Sigmoid colon (tissue), 7 donors: ENCODE results near the gene TRIM52. TPM values are rescaled to one million over a fixed set of nuclear protein-coding genes. Genes with fewer than 3 reads are reported as not detected.

Experiments used
- DNase-seq: peaks from one replicate; pipeline ENCODE4 v3.0.0-alpha.2; 2019
- H3K27ac ChIP-seq, 4 donors: fragments of 200-600 bp; sonication (generic); one replicate each; pipeline ENCODE4 v1.5.1; 2016 to 2019; ENCODE audit warnings: mild to moderate bottlenecking in 1 of 4
- H3K27me3 ChIP-seq, 3 donors: fragments of 200-600 bp; sonication (generic); one replicate each; pipeline ENCODE4 v1.5.1; 2019; ENCODE audit warnings: mild to moderate bottlenecking in 1 of 3
- H3K36me3 ChIP-seq, 4 donors: fragments of 200-600 bp; sonication (generic); one replicate each; pipeline ENCODE4 v1.5.1; 2016 to 2019
- H3K4me1 ChIP-seq, 4 donors: fragments of 200-600 bp; sonication (generic); one replicate each; pipeline ENCODE4 v1.5.1; 2017 to 2019
- H3K4me3 ChIP-seq, 4 donors: fragments of 200-600 bp; sonication (generic); one replicate each; pipeline ENCODE4 v1.5.1; 2017 to 2019; ENCODE audit warnings: mild to moderate bottlenecking in 2 of 4, moderate library complexity in 1 of 4
- H3K9me3 ChIP-seq, 4 donors: fragments of 200-600 bp in 3 of 4; sonication (generic) in 3 of 4; one replicate each; pipeline versions ENCODE4 v1.5.1 to v1.6.1; 2013 to 2019
- EP300 ChIP-seq, 4 donors: sonication (generic); formaldehyde crosslinking; IDR thresholded peaks; one replicate each; pipeline ENCODE4 v1.6.1; 2017; ENCODE audit warnings: antibody characterized with exemption in 4 of 4
- POLR2A ChIP-seq, 2 donors: fragments of 450-650 bp; IDR thresholded peaks; one replicate each; pipeline ENCODE4 v1.6.1; 2016; ENCODE audit warnings: antibody characterized with exemption in 2 of 2, mild to moderate bottlenecking in 2 of 2, moderate library complexity in 2 of 2
- POLR2AphosphoS5 ChIP-seq, 4 donors: sonication (generic); formaldehyde crosslinking; IDR thresholded peaks; one replicate each; pipeline ENCODE4 v1.6.1; 2017; ENCODE audit warnings: antibody characterized with exemption in 4 of 4
- WGBS, 2 donors: extraction: QIAGEN DNeasy Blood & Tissue Kit; methylation state at CpG; one replicate each; pipeline ENCODE4 v1.1.7; 2013; 5-methylcytosine and 5-hydroxymethylcytosine counted together
- intact Hi-C: fragments of 100-400 bp; cut with DNase I; formaldehyde crosslinking; loops from one replicate; pipeline ENCODE4 v1.15.1; 2023
- polyA plus RNA-seq, 3 donors: library from polyadenylated mRNA; stranded (reverse); fragments of 200-250 nt; gene quantifications; one replicate each; pipeline ENCODE4 v1.2.3, GENCODE V29; 2013
- total RNA-seq, 4 donors: library from RNA; depleted of rRNA; stranded (reverse); fragments of >200 nt; gene quantifications; one replicate each; pipeline ENCODE4 v1.1.0, GENCODE V29; 2016
- TF ChIP-seq, protein P1 (sequence below), 4 experiments: fragments of 450-650 bp in 3 of 4; fragments of 200-600 bp in 1 of 4; IDR thresholded peaks; one replicate each; pipeline ENCODE4 v1.5.1; 2016 to 2019; ENCODE audit warnings: antibody characterized with exemption in 4 of 4, mild to moderate bottlenecking in 3 of 4, moderate library complexity in 2 of 4
- donor health status: healthy with polysubstance abuse.
- donor health status: Bipolar disorder and iron deficiency.
- donor health status: healthy.

TRIM52 gene
- total and polyA plus RNA-seq, 7 donors = 4.2 to 26.9 (median 9.6) TPM

- H3K36me3 ChIP-seq = peaks cover 26 to 76% (median 32%) of the 10 kb centered on the region in 4 donors
- intact Hi-C loops = no loop called here
- DNase-seq = no peak
- no peaks in the 10 kb centered on the region for H3K4me1 ChIP-seq
- no peaks in the 10 kb centered on the region for H3K27me3 ChIP-seq
- WGBS, 2 donors = 85 to 87% methylated on average over 7 of the region's 7 CpGs
- H3K4me3 ChIP-seq = no peak overlapping the region
- no peak for TF ChIP-seq EP300 (IDR thresholded peaks at IDR 0.05)
- no peak for TF ChIP-seq POLR2A (IDR thresholded peaks at IDR 0.05)
- no peak for TF ChIP-seq POLR2AphosphoS5 (IDR thresholded peaks at IDR 0.05)
- TF ChIP-seq, protein P1, sequence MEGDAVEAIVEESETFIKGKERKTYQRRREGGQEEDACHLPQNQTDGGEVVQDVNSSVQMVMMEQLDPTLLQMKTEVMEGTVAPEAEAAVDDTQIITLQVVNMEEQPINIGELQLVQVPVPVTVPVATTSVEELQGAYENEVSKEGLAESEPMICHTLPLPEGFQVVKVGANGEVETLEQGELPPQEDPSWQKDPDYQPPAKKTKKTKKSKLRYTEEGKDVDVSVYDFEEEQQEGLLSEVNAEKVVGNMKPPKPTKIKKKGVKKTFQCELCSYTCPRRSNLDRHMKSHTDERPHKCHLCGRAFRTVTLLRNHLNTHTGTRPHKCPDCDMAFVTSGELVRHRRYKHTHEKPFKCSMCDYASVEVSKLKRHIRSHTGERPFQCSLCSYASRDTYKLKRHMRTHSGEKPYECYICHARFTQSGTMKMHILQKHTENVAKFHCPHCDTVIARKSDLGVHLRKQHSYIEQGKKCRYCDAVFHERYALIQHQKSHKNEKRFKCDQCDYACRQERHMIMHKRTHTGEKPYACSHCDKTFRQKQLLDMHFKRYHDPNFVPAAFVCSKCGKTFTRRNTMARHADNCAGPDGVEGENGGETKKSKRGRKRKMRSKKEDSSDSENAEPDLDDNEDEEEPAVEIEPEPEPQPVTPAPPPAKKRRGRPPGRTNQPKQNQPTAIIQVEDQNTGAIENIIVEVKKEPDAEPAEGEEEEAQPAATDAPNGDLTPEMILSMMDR (IDR thresholded peaks at IDR 0.05) = no peak
- no peaks in the 10 kb centered on the region for H3K9me3 ChIP-seq
- H3K27ac ChIP-seq = no peak overlapping the region
Observed at GRCh38 chr5:181231432-181231831, 29.5 kb downstream of the TRIM52 start.

DNA sequence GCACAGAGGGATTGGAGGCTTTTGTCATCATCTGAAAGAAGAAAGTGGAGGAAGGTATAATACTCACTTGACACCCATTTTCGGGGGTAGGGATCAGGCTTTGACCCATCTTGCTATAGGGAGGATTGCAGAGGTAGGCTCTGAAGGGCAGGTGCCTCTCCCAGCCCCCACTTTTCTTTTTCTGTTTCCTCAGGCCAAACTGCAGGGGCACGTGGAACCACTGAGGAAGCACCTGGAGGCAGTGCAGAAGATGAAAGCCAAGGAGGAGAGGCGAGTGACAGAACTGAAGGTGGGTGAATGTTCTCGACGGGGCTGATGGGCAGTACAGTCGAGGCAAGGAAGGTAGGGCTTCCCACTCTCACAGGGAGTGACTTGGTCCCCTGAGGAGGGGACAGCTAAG is 30.4 kb downstream of the TRIM52 start:
- DNase-seq = peak; percentile 38
- WGBS, 2 donors = 68 to 85% methylated on average over 6 of the region's 6 CpGs
- intact Hi-C loops = no loop called here
- H3K9me3 ChIP-seq = no peaks in the 10 kb centered on the region
- no peak overlapping the region for H3K27ac ChIP-seq
- TF ChIP-seq, protein P1 (IDR thresholded peaks at IDR 0.05) = no peak
- TF ChIP-seq EP300 (IDR thresholded peaks at IDR 0.05) = no peak
- no peak for TF ChIP-seq POLR2AphosphoS5 (IDR thresholded peaks at IDR 0.05)
- no peak for TF ChIP-seq POLR2A (IDR thresholded peaks at IDR 0.05)
- peaks cover 0 to under 1% (median 0%) of the 10 kb centered on the region in 4 donors for H3K4me1 ChIP-seq
- no peaks in the 10 kb centered on the region for H3K27me3 ChIP-seq
- no peak overlapping the region for H3K4me3 ChIP-seq
- peaks cover 19 to 67% (median 23%) of the 10 kb centered on the region in 4 donors for H3K36me3 ChIP-seq

- WGBS, 2 donors = 89 to 94% methylated on average over 13 of the region's 13 CpGs
- Histone ChIP-seq H3K27ac (no peak overlapping the region), H3K4me3 (no peak overlapping the region), H3K36me3 (peaks cover 14 to 62% (median 18%) of the 10 kb centered on the region in 4 donors), H3K9me3 (no peaks in the 10 kb centered on the region), H3K27me3 (no peaks in the 10 kb centered on the region), H3K4me1 (peaks cover 0 to 7% (median 1%) of the 10 kb centered on the region in 4 donors)
- intact Hi-C loops = no loop called here
- DNase-seq = peak; percentile 58
- TF ChIP-seq POLR2AphosphoS5 (IDR thresholded peaks at IDR 0.05) (no peak), POLR2A (IDR thresholded peaks at IDR 0.05) (no peak), EP300 (IDR thresholded peaks at IDR 0.05) (no peak)
- TF ChIP-seq, protein P1 (IDR thresholded peaks at IDR 0.05) = no peak
Observed at GRCh38 chr5:181229996-181230395, 30.9 kb downstream of the TRIM52 start.

- Histone ChIP-seq H3K27ac (peak overlapping the region; percentile 96 to 98 (median 96)), H3K36me3 (peaks cover 0 to 15% (median 0%) of the 10 kb centered on the region in 4 donors), H3K4me1 (peaks cover 4 to 27% (median 18%) of the 10 kb centered on the region in 4 donors), H3K4me3 (peak overlapping the region; percentile 61 to 80 (median 70)), H3K27me3 (no peaks in the 10 kb centered on the region), H3K9me3 (no peaks in the 10 kb centered on the region)
- 61 to 76% methylated on average over 22 of the region's 22 CpGs for WGBS, 2 donors
- no peak for DNase-seq
- no peak for TF ChIP-seq EP300 (IDR thresholded peaks at IDR 0.05)
- TF ChIP-seq, protein P1 (IDR thresholded peaks at IDR 0.05) = no peak
- no peak for TF ChIP-seq POLR2A (IDR thresholded peaks at IDR 0.05)
- no peak for TF ChIP-seq POLR2AphosphoS5 (IDR thresholded peaks at IDR 0.05)
- intact Hi-C loops = no loop called here
Observed at GRCh38 chr5:181224390-181225229, 36.3 kb downstream of the TRIM52 start.
